Skeletal muscle satellite cell (primary cell): ENCODE data around the gene TM4SF1.

ENCODE experiments used
- H3K27me3 ChIP-seq: 2 replicates; pipeline ENCODE4 v1.7.0; 2013; ENCODE audit warnings: low read length; ENCODE audit not compliant: control insufficient read depth, insufficient read depth
- H3K36me3 ChIP-seq: 2 replicates; pipeline ENCODE4 v1.7.0; 2013; ENCODE audit warnings: mild to moderate bottlenecking, control low read depth, low read length; ENCODE audit not compliant: insufficient read depth
- H3K4me1 ChIP-seq: 2 replicates; pipeline ENCODE4 v1.7.0; 2013; ENCODE audit warnings: low read length; ENCODE audit not compliant: control insufficient read depth, insufficient read depth
- H3K4me2 ChIP-seq: 2 replicates; pipeline ENCODE4 v1.7.0; 2013; ENCODE audit warnings: mild to moderate bottlenecking, low read length
- H3K4me3 ChIP-seq: 2 replicates; pipeline ENCODE4 v1.7.0; 2013; ENCODE audit warnings: low read length
- H3K9ac ChIP-seq: 2 replicates; pipeline ENCODE4 v1.7.0; 2013; ENCODE audit warnings: mild to moderate bottlenecking, low read depth, low read length, moderate library complexity
- H3K9me3 ChIP-seq: replicated peaks from 2 replicates; pipeline ENCODE4 v1.7.0; 2013; ENCODE audit warnings: mild to moderate bottlenecking, control low read depth, low read length

Gene TM4SF1

DNA sequence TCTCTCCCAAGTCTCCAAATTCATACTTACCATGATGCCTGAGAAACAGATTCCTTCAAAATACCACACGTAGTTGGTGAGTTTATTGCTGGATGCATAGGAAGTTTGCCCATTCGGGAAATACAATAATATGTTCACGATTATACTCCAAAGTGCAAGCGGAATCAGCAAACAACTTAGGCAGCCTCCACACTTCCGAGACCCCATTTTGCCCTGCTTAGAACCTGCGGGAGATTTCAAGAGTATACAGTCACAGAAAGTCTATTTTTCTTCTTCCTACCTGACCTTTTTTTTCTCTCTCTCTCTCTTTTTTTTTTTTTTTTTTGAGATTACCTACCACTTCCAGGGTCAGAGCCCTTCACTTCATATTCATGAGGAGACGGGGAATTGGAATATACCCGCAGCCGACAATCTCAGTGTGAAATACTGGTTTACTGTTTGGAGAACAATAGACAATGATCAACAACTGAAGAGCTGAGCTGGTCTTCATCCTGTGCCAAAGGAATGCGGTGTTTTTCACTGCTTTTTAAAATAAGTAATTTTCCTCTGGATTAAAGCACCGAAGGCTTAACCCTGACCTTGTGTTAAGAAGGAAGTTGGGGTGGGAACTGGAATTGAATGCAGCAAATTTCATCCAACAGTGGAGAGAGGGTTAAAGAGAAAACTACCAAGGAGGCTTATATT is 44.1 kb downstream of the TM4SF1 start, which contains the start of gene TM4SF18:
TSS of gene TM4SF18 (minus strand) at position 461 of the 684 bp plus-strand sequence. CDS start at position 207, 254 bp downstream.
- Histone ChIP-seq H3K9ac (peak within 1 kb of the TSS; percentile 26), H3K36me3 (no peaks in the 10 kb centered on the region), H3K4me2 (peak within 1 kb of the TSS; percentile 26), H3K27me3 (no peaks in the 10 kb centered on the region), H3K9me3 (no peaks in the 10 kb centered on the region), H3K4me1 (peaks cover 29% of the 10 kb centered on the region), H3K4me3 (no peak within 1 kb of the TSS)

GRCh38 chr3:149332771-149333170 is 44.7 kb downstream of the TM4SF1 start:
- H3K27me3 ChIP-seq: no peaks in the 10 kb centered on the region
- H3K9me3 ChIP-seq: no peaks in the 10 kb centered on the region
- H3K36me3 ChIP-seq: no peaks in the 10 kb centered on the region
- H3K4me1 ChIP-seq: peaks cover 29% of the 10 kb centered on the region
- H3K4me2 ChIP-seq: peak overlapping the region; percentile 26
- H3K9ac ChIP-seq: peak overlapping the region; percentile 26
- no peak overlapping the region for H3K4me3 ChIP-seq

DNA sequence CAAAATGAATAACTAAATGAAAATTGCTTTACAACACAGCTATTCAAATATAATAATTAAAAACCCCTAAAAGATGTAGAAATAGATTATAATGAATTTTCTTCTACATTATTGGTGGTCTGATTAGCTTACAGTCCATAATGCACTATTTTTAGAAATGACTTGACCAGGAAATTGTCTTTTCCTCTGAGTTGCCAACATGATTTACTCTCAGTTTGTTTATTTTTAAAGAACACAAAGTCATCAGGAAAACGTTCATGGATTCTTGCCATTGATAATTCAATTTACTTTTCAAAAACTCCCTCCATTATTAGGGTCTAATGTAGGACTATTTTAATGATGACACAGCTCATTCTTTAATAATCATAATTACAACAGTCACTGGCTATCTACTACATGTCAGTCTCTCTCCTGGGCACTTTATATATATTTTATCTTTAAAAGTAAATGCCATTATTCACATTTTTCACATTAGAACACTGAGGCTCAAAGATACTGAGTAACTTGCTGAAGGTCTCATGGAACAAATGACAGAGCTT is 45.2 kb downstream of the TM4SF1 start:
- Histone ChIP-seq H3K4me2 (peak overlapping the region; percentile 26), H3K9ac (peak overlapping the region; percentile 23), H3K27me3 (no peaks in the 10 kb centered on the region), H3K4me3 (no peak overlapping the region), H3K36me3 (no peaks in the 10 kb centered on the region), H3K9me3 (no peaks in the 10 kb centered on the region), H3K4me1 (peaks cover 29% of the 10 kb centered on the region)

DNA sequence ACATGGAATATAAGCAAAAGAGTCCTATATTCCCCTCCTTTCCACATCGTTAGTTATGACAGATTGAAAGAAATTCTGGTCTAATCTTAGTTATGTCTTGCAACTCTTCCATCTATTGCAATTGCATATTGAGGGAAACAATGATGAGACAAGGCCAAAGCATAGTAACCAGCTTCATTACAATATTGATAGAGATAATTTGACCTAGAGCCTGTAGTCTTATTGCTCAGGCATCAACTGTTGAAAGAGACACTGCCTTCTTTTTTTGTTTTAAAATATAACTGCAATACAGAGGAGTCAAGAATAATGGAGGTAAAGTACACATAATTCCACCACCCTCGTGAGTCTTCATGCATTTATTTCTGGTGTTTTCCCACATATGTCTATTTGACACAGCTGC is 46.1 kb downstream of the TM4SF1 start:
- H3K4me1 ChIP-seq: peaks cover 29% of the 10 kb centered on the region
- H3K4me3 ChIP-seq: no peak overlapping the region
- H3K36me3 ChIP-seq: no peaks in the 10 kb centered on the region
- no peaks in the 10 kb centered on the region for H3K27me3 ChIP-seq
- H3K9me3 ChIP-seq: no peaks in the 10 kb centered on the region
- no peak overlapping the region for H3K9ac ChIP-seq
- no peak overlapping the region for H3K4me2 ChIP-seq

- H3K27me3 ChIP-seq: no peaks in the 10 kb centered on the region
- H3K4me3 ChIP-seq: no peak overlapping the region
- H3K36me3 ChIP-seq: no peaks in the 10 kb centered on the region
- peaks cover 29% of the 10 kb centered on the region for H3K4me1 ChIP-seq
- no peaks in the 10 kb centered on the region for H3K9me3 ChIP-seq
- H3K9ac ChIP-seq: no peak overlapping the region
- no peak overlapping the region for H3K4me2 ChIP-seq
Observed at GRCh38 chr3:149330609-149331331, 46.7 kb downstream of the TM4SF1 start.

GRCh38 chr3:149327156-149327555 is 50.3 kb downstream of the TM4SF1 start:
- Histone ChIP-seq H3K36me3 (no peaks in the 10 kb centered on the region), H3K9ac (no peak overlapping the region), H3K4me1 (peaks cover 8% of the 10 kb centered on the region), H3K27me3 (no peaks in the 10 kb centered on the region), H3K9me3 (no peaks in the 10 kb centered on the region), H3K4me3 (no peak overlapping the region), H3K4me2 (no peak overlapping the region)

- Histone ChIP-seq H3K4me2 (no peak overlapping the region), H3K4me3 (no peak overlapping the region), H3K4me1 (no peaks in the 10 kb centered on the region), H3K27me3 (no peaks in the 10 kb centered on the region), H3K9ac (no peak overlapping the region), H3K9me3 (no peaks in the 10 kb centered on the region), H3K36me3 (no peaks in the 10 kb centered on the region)
Observed at GRCh38 chr3:149325581-149325980, 51.9 kb downstream of the TM4SF1 start.

DNA sequence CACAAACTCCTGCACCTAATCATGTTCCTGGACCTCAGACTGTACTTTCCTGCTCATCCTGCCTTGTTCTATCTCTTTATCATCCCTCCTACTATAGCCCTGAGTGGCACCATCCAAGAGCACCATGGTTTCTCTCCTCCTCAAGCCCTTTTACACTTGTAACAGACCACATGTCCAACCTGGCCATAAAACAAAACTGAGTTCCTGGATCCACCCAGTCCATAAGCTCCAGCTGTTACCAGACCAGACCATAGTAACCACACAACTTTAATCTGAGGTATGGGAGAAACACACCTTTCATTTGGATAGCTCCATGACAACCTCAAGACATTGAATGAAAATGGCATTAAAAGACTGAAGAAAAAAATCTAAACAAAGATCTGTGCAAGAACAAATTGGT is 53.1 kb downstream of the TM4SF1 start:
- Histone ChIP-seq H3K9ac (no peak overlapping the region), H3K4me1 (no peaks in the 10 kb centered on the region), H3K36me3 (no peaks in the 10 kb centered on the region), H3K9me3 (no peaks in the 10 kb centered on the region), H3K4me3 (no peak overlapping the region), H3K4me2 (no peak overlapping the region), H3K27me3 (no peaks in the 10 kb centered on the region)

GRCh38 chr3:149321640-149322039 is 55.8 kb downstream of the TM4SF1 start:
- H3K4me2 ChIP-seq: no peak overlapping the region
- no peak overlapping the region for H3K9ac ChIP-seq
- H3K4me3 ChIP-seq: no peak overlapping the region
- no peaks in the 10 kb centered on the region for H3K27me3 ChIP-seq
- H3K9me3 ChIP-seq: no peaks in the 10 kb centered on the region
- H3K4me1 ChIP-seq: peaks cover 2% of the 10 kb centered on the region
- no peaks in the 10 kb centered on the region for H3K36me3 ChIP-seq

DNA sequence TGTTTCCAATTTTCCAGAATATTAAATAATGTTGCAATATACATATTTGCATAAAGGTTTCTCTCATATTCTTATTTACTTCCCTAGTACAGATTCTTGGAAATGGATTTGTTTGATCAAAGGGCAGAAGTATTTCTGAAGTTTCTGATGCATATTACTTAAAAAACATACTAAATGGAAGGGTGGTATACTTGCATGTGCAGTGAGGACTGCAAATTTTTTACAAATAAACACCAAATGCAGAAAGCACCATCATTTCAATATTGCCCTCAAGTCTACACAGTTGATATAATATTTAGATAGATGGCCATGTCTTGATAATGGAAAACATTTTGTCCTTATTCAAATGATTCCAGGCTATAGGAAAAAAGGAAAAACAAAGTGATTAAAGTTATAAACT is 56.3 kb downstream of the TM4SF1 start:
- H3K4me1 ChIP-seq: peaks cover 8% of the 10 kb centered on the region

DNA sequence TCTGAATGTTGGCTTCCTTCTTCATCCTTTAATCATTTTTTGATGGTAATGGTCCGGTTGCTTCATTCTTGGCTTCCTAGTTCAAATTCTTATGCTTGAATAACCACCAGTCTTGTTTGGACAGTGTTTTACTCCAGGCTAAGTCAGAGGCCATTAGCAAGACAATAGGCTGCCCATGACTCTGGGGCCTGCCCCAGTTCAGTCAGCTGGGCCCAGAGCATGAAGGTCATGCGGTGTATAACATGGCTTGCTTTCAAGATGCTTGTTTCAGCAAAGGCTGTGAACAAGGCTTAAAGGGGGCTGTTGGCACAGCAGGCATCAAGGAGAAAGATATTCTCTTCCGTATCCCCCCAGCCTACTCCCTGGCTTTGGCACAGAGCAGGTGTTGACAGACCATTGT is 57.7 kb downstream of the TM4SF1 start:
- H3K4me2 ChIP-seq: no peak overlapping the region
- no peaks in the 10 kb centered on the region for H3K9me3 ChIP-seq
- H3K9ac ChIP-seq: no peak overlapping the region
- no peak overlapping the region for H3K4me3 ChIP-seq
- no peaks in the 10 kb centered on the region for H3K27me3 ChIP-seq
- H3K4me1 ChIP-seq: peaks cover 20% of the 10 kb centered on the region
- no peaks in the 10 kb centered on the region for H3K36me3 ChIP-seq

More for the DNA sequence above, 56.3 kb downstream of the TM4SF1 start:
- no peak overlapping the region for H3K4me2 ChIP-seq
- no peak overlapping the region for H3K9ac ChIP-seq
- no peaks in the 10 kb centered on the region for H3K27me3 ChIP-seq
- no peak overlapping the region for H3K4me3 ChIP-seq
- H3K36me3 ChIP-seq: no peaks in the 10 kb centered on the region
- no peaks in the 10 kb centered on the region for H3K9me3 ChIP-seq
